H1 (cell line): ENCODE results near the gene ASAP2.

ENCODE experiments used
- ATF2 ChIP-seq: IDR thresholded peaks from 2 replicates; pipeline ENCODE4 v1.6.1; 2012; ENCODE audit warnings: low read length, inconsistent platforms
- BRCA1 ChIP-seq: IDR thresholded peaks from 2 replicates; pipeline ENCODE4 v1.6.1; 2012; ENCODE audit warnings: low read depth, low read length, improper control_type of control experiment
- CHD2 ChIP-seq: IDR thresholded peaks from 2 replicates; pipeline ENCODE4 v1.6.1; 2012; ENCODE audit warnings: low read length, improper control_type of control experiment
- CTCF ChIP-seq, 3 experiments: IDR thresholded peaks; 1 replicate in 2 of 3; 2 replicates in 1 of 3; pipeline versions ENCODE4 v1.5.1 to v1.6.1; 2011; ENCODE audit warnings: low read length in 3 of 3, mild to moderate bottlenecking in 3 of 3, inconsistent platforms in 2 of 3, low read depth in 1 of 3, moderate library complexity in 1 of 3; ENCODE audit not compliant: insufficient read depth in 1 of 3; ENCODE audit errors: control extremely low read depth in 1 of 3
- EGR1 ChIP-seq: IDR thresholded peaks from 2 replicates; pipeline ENCODE4 v1.6.1; 2011; ENCODE audit warnings: low read depth, low read length, borderline replicate concordance
- EZH2 ChIP-seq: fragments of 200-600 bp; sonication (generic); IDR thresholded peaks from 2 replicates; pipeline ENCODE4 v1.7.1; 2012; ENCODE audit warnings: low read depth, mild to moderate bottlenecking, moderate library complexity, low read length, inconsistent platforms; ENCODE audit not compliant: severe bottlenecking
- MAFK ChIP-seq: IDR thresholded peaks from 2 replicates; pipeline ENCODE4 v1.6.1; 2012; ENCODE audit warnings: low read depth, mild to moderate bottlenecking, improper control_type of control experiment, low read length
- MAX ChIP-seq: IDR thresholded peaks from 2 replicates; pipeline ENCODE4 v1.6.1; 2012; ENCODE audit warnings: inconsistent platforms
- POLR2A ChIP-seq, 2 experiments: IDR thresholded peaks; 1 replicate in 1 of 2; 2 replicates in 1 of 2; pipeline ENCODE4 v1.6.1; 2011; ENCODE audit warnings: low read depth in 2 of 2, low read length in 2 of 2, mild to moderate bottlenecking in 2 of 2; ENCODE audit errors: control extremely low read depth in 1 of 2
- POLR2AphosphoS5 ChIP-seq: IDR thresholded peaks from 2 replicates; pipeline ENCODE4 v1.6.1; 2011; ENCODE audit warnings: low read depth, low read length
- SRF ChIP-seq: IDR thresholded peaks from 2 replicates; pipeline ENCODE4 v1.6.1; 2011; ENCODE audit warnings: mild to moderate bottlenecking, low read depth, low read length, moderate library complexity
- TAF1 ChIP-seq: IDR thresholded peaks from 2 replicates; pipeline ENCODE4 v1.6.1; 2011; ENCODE audit warnings: mild to moderate bottlenecking, low read depth, low read length
- TBP ChIP-seq: IDR thresholded peaks from 2 replicates; pipeline ENCODE4 v1.6.1; 2011; ENCODE audit warnings: low read depth, low read length, improper control_type of control experiment

- TF ChIP-seq TAF1 = no peak
- no peak for TF ChIP-seq POLR2AphosphoS5
- TF ChIP-seq CTCF (IDR thresholded peaks at IDR 0.05; ENCODE audit: control extremely low read depth in 1 of 3, insufficient read depth in 1 of 3, low read depth in 1 of 3, low read length in 3 of 3) = no peak
- no peak for TF ChIP-seq BRCA1
- TF ChIP-seq SRF = no peak
- no peak for TF ChIP-seq ATF2
- TF ChIP-seq MAFK = no peak
- no peak for TF ChIP-seq EGR1
- TF ChIP-seq CHD2 = no peak
- TF ChIP-seq POLR2A (IDR thresholded peaks at IDR 0.05; ENCODE audit: control extremely low read depth in 1 of 2, low read depth in 2 of 2, low read length in 2 of 2) = no peak
- TF ChIP-seq EZH2 = no peak
- TF ChIP-seq MAX = no peak
- no peak for TF ChIP-seq TBP
Measured at GRCh38 chr2:9191041-9191481, 15.6 kb upstream of the ASAP2 start.
